HG03103 (cell line): ENCODE data around the gene PNKD.

Source experiments
- ATAC-seq: cut with Tn5 transposase; IDR thresholded peaks from one replicate; pipeline ENCODE4 v1.9.1; 2021; ENCODE audit warnings: low read depth; ENCODE audit not compliant: unreplicated experiment

PNKD gene

GRCh38 chr2:218269900-218270720, at the start of gene PNKD, which contains the start of gene AAMP:
PNKD (plus strand) TSS chr2:218270519; CDS start chr2:218270536, 17 bp downstream.
AAMP (minus strand) TSS chr2:218270137; CDS start chr2:218270086, 51 bp downstream.
- ATAC-seq, result peak; percentile 88

GRCh38 chr2:218221000-218221399, 49.3 kb upstream of the PNKD start:
- ATAC-seq, result no peak

GRCh38 chr2:218223046-218223445, 47.3 kb upstream of the PNKD start:
- no peak for ATAC-seq

- ATAC-seq, result no peak
Measured at GRCh38 chr2:218224186-218224585, 46.1 kb upstream of the PNKD start.

GRCh38 chr2:218226903-218227302, 43.4 kb upstream of the PNKD start:
- ATAC-seq, result no peak

GRCh38 chr2:218228366-218229090, 41.8 kb upstream of the PNKD start:
- no peak for ATAC-seq

- peak; percentile 90 for ATAC-seq
Measured at GRCh38 chr2:218229239-218229638, 41.1 kb upstream of the PNKD start.

GRCh38 chr2:218229851-218230250, 40.5 kb upstream of the PNKD start:
- ATAC-seq, result no peak

GRCh38 chr2:218230882-218231281, 39.4 kb upstream of the PNKD start:
- ATAC-seq, result no peak

- ATAC-seq, result no peak
Measured at GRCh38 chr2:218233543-218233942, 36.8 kb upstream of the PNKD start.

GRCh38 chr2:218234521-218234920, 35.8 kb upstream of the PNKD start:
- no peak for ATAC-seq

GRCh38 chr2:218235017-218235416, 35.3 kb upstream of the PNKD start:
- no peak for ATAC-seq

- ATAC-seq, result no peak
Measured at GRCh38 chr2:218236829-218237228, 33.5 kb upstream of the PNKD start.

GRCh38 chr2:218238887-218239286, 31.4 kb upstream of the PNKD start:
- ATAC-seq, result no peak

GRCh38 chr2:218244204-218244603, 26.1 kb upstream of the PNKD start:
- no peak for ATAC-seq

- ATAC-seq, result no peak
Measured at GRCh38 chr2:218244665-218245064, 25.7 kb upstream of the PNKD start.

GRCh38 chr2:218245214-218245613, 25.1 kb upstream of the PNKD start:
- ATAC-seq, result no peak

GRCh38 chr2:218249691-218250090, 20.6 kb upstream of the PNKD start:
- no peak for ATAC-seq

GRCh38 chr2:218252509-218253231, 17.6 kb upstream of the PNKD start:
- no peak for ATAC-seq

GRCh38 chr2:218253232-218253625, 17.1 kb upstream of the PNKD start:
- ATAC-seq, result no peak

GRCh38 chr2:218255446-218255845, 14.9 kb upstream of the PNKD start:
- ATAC-seq, result no peak
